Right ventricle myocardium superior (tissue), 1 donor: Measurements from ENCODE around the gene USPL1. TPM values are rescaled to one million over a fixed set of nuclear protein-coding genes. Genes with fewer than 3 reads are reported as not detected.
"Not testable (repeated sequence)": the region's sequence is repeated elsewhere in the genome, so short reads cannot be mapped to it uniquely, and the experiment has no call there.

Source experiments
- ATAC-seq: fragments of 200-7000 bp; cut with Tn5 transposase; one replicate; pipeline ENCODE4 v1.9.1; 2020; ENCODE audit warnings: mild to moderate bottlenecking; ENCODE audit not compliant: poor library complexity
- DNase-seq: peaks from one replicate; pipeline ENCODE4 v3.0.0-alpha.2; 2020
- intact Hi-C: fragments of 100-400 bp; cut with DNase I; formaldehyde crosslinking; loops from one replicate; pipeline ENCODE4 v1.11.2; 2022
- total RNA-seq: library from RNA; stranded (reverse); fragmentation: NEBNext Ultra II Directional; extraction: Animal tissue kit (Norgen Biotek cat#: 25700); gene quantifications from one replicate; pipeline ENCODE4 v1.2.1, GENCODE V29; 2021
- donor health status: DM: no; HTN: yes; CAD: no; lungs with severe emphysema.

Gene USPL1
- total RNA-seq, 1 donor from 2014 or later = 8.8 TPM

DNA sequence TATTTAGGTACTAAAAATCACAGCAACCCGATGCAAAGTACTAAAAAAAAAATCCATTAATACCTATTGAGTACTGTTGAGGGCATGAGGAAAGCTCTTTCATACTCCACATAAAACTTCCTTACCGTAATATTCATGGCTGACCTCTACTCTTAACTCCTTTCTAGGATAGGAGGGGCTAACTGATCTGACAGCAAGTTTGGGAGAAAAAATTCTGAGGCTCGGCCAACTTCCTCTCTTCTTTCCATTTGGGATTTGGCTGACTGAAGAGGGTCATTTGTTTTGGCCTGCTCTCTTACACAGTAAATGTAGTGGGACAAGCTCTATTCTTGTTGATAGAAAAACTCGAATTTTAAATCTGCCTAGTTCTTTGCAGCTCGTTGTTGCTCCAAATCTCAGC, 9.4 kb upstream of the USPL1 start:
- intact Hi-C loops = no loop called here
- ATAC-seq (peak; percentile 49), DNase-seq (no peak)

GRCh38 chr13:30610311-30610710, 7.4 kb upstream of the USPL1 start:
- ATAC-seq = no peak
- no peak for DNase-seq
- intact Hi-C loops = no loop called here

DNA sequence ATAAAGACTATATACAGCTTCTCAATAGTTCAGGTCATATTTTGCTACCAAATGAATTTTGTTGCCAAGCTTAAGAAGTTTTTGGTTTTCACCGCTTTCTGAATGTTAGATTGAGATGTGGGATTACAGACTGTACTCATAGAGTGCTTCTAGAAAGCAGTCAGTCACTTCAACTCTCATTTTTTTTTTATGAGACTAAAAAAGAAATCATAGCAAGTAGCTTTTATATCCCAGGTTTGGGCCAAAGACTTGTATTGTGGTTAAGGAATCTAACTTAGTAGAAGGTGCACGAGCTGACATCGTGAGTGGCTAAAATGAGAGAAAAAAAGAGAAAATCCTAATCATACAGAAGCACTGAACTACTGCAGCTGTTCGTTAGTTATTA, 2.2 kb upstream of the USPL1 start:
- no peak for DNase-seq
- intact Hi-C loops = loop anchor here (5.0 kb wide), 1 partner anchor 57 kb away; no protein-coding TSS in a partner anchor
- no peak for ATAC-seq

DNA sequence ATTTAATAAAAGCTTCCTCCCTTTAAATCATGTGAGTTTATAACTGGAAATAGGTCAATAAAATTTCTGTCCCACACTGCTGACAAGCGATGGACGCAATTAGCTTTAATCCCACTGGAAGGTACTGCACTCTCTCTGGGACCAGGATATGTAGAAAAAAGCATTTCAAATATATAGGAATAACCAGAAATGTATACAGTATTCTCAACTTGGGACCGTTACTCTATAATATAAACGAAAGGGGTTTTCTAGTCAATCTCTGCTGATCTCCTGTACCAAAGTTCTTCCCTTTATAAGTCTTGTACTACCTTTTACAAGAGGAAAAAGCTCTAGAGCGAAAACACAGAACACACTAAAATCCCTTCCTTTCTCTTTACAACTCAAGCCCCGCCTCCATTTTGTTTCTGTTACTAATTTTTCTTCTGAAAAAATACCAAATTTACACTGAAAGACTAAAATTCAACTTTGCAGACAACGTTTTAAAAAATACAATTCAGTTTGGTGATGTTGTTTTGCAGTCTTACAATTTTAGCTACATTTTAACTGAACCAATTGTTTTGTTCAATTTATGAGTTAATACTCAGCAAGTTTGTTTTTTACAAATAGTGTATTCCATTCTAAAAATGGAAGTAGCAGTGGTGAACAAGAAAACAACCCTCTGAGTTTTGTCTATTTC, 1.7 kb upstream of the USPL1 start:
- intact Hi-C loops = loop anchor here (2.0 to 5.0 kb wide), 2 partner anchors 56 to 151 kb away; partner anchors contain the start of gene HMGB1
- ATAC-seq (no peak), DNase-seq (no peak)

- intact Hi-C loops = loop anchor here (2.0 to 5.0 kb wide), 2 partner anchors 55 to 152 kb away; partner anchors contain the start of gene HMGB1
- peak; percentile 62 for DNase-seq
- peak; percentile 80 for ATAC-seq
These were observed 799 bp upstream of the USPL1 start for GRCh38 chr13:30616927-30617314.

DNA sequence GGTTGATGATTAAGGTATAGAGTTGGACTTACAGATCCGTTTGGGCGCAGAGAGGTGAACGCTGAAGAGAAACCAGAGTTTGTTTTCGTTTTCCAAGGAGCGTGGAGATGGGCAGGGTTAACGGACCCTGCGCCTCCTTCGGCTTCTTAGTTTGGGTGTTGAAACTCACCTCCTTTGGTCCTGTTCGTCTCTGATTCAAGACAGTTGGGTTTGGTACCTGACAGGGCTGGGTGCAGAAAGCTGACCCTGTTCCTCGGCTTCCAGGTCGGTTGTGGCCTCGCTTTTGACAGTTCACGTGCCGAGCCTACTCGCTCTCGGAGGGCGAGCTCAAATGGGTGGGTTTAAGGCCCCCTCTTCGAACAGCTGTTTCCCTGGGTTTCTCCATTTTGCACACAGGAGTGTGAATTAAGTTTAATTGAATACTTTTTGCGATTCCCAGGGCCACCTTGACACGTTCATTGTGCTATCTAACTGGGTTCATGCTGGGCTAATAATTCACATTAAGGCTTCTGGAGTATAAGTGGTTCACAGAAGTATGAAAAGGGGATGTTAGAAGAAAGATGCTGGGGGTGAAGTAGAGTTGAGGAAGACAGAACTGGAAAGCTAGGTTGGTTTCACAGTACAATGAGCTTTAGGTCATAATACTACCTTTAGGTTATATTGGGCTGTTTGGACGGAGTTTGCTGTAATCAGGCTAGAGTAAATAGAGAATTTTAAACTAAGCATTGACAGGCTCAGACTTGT, 638 bp downstream of the USPL1 start:
- ATAC-seq (no peak), DNase-seq (no peak)
- intact Hi-C loops = loop anchor here (5.0 kb wide), 1 partner anchor 54 kb away; no protein-coding TSS in a partner anchor

DNA sequence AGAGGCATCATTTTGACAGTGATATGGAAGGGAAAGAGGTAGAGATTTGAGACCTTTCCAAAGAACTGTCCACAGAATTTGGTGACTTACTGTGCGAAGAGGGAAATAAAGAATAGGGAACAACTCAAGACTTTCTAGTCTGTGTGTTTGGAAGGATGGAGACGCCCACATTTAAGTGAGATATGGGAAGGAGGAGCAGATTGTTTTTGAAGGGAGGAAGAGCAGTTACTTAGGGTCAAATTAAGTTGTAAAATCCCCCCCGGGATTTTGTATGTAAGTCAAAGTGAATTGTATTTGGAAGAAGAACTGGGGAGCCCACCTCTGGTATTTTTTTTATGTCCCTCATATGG, 1.2 kb downstream of the USPL1 start:
- intact Hi-C loops = loop anchor here (5.0 kb wide), 1 partner anchor 53 kb away; no protein-coding TSS in a partner anchor

GRCh38 chr13:30619731-30620130, 2.0 kb downstream of the USPL1 start:
- DNase-seq (no peak), ATAC-seq (no peak)
- intact Hi-C loops = loop anchor here (5.0 kb wide), 1 partner anchor 53 kb away; no protein-coding TSS in a partner anchor

More for the DNA sequence above, 1.2 kb downstream of the USPL1 start:
- DNase-seq = no peak
- no peak for ATAC-seq

- DNase-seq = no peak
- intact Hi-C loops = no loop called here
- ATAC-seq = no peak
These were observed 3.2 kb downstream of the USPL1 start for GRCh38 chr13:30620941-30621340.

- ATAC-seq (no peak), DNase-seq (no peak)
- intact Hi-C loops = no loop called here
These were observed 4.8 kb downstream of the USPL1 start for GRCh38 chr13:30622551-30622950.

GRCh38 chr13:30623392-30623791, 5.7 kb downstream of the USPL1 start:
- DNase-seq (no peak), ATAC-seq (no peak)
- intact Hi-C loops = no loop called here

DNA sequence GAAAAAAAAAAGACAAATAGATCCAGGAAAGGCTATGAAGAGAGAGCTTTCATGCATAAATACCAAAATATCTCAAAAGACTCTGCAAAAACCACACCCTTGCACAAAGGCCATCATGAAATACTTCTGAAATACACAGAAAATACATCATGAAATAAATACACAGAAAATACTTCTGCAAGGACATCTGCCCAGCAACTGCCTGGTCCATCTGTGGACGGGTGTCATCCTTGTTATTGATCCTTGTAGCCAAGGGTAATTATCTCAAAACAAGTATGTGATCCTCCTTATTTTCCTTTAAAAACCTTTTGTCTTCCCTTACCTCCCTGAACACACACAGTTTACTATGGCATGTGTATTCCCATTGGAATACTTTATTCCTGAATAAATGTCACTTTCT, 6.9 kb downstream of the USPL1 start:
- no peak for ATAC-seq
- intact Hi-C loops = no loop called here
- no peak for DNase-seq

DNA sequence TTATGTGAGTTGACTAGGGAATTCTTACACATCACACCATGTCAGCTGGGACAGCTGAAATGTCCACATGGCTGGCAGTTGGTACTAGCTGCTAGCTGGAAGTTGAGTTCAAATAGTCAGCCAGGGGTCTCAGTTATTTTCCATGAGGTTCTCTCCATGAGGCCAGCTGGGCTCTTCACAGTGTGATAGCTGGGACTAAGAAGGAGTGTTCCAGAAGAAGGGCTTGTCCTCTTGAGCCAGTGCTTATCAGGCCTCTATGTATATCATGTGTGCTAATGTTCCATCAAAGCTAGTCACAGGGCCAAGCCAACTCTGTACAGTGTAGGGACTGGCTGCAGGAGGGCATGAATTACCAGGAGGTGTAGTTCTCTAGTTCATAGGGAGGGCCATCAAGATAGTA, 11.8 kb downstream of the USPL1 start:
- ATAC-seq (peak; percentile 71), DNase-seq (no peak)
- intact Hi-C loops = no loop called here

GRCh38 chr13:30633861-30634260, 16.1 kb downstream of the USPL1 start:
- DNase-seq = no peak
- no peak for ATAC-seq
- intact Hi-C loops = no loop called here

GRCh38 chr13:30634838-30635237, 17.1 kb downstream of the USPL1 start:
- intact Hi-C loops = no loop called here
- ATAC-seq = no peak

GRCh38 chr13:30638301-30638700, 20.6 kb downstream of the USPL1 start:
- DNase-seq (no peak), ATAC-seq (no peak)
- intact Hi-C loops = no loop called here

More at GRCh38 chr13:30634838-30635237, 17.1 kb downstream of the USPL1 start:
- no peak for DNase-seq

- intact Hi-C loops = no loop called here
- DNase-seq (no peak), ATAC-seq (no peak)
These were observed 22.0 kb downstream of the USPL1 start for GRCh38 chr13:30639671-30640070.

DNA sequence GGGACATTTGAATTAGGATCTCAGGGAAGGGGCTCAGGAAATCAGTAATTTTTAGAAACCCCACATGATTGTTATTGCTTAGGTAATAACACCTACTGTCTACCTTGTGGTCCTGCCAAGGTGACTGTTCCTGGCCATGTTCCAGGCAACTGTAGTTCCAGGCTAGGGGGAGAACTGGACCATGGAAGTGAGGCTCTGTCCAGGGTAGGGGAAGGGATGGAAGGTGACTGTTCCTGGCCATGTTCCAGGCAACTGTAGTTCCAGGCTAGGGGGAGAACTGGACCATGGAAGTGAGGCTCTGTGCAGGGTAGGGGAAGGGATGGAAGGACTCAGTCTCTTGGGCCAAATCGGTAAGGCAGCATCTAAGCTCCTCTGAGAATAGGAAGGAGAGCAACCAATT, 23.5 kb downstream of the USPL1 start:
- ATAC-seq, DNase-seq, intact Hi-C loops: not testable (repeated sequence)

- ATAC-seq (peak; percentile 34), DNase-seq (no peak)
- intact Hi-C loops = no loop called here
These were observed 27.9 kb downstream of the USPL1 start for GRCh38 chr13:30645629-30646028.

DNA sequence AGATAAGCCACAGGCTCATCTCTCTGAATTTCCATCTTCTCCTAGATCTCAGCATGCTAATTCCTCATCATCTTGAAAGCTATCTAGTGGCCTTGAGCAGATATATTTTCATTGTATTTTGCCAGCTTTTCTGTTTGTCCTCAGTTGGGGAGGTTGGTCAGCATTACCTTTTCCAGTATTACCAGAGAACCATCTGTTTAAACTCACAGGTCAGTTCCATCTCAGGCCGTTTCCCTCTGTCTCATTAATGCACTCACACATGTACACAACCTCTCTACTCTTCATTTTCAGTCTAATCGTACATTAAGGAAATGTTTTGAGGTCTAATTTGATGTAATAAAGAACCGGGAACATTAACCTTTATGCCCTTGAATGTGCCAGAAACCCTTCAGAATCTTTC, 29.7 kb downstream of the USPL1 start:
- intact Hi-C loops = no loop called here
- ATAC-seq (no peak), DNase-seq (no peak)
